ENCODE results near the gene ATXN1. TPM values are rescaled to one million over a fixed set of nuclear protein-coding genes. Genes with fewer than 3 reads are reported as not detected.
"Not testable (repeated sequence)": the region's sequence is repeated elsewhere in the genome, so short reads cannot be mapped to it uniquely, and the experiment has no call there.

The ATXN1 gene
- total RNA-seq, 4 donors from 2014 or later: 48.7 to 166 (median 105) TPM

GRCh38 chr6:16380220-16380809 is 380.9 kb downstream of the ATXN1 start:
- WGBS, 2 donors (ENCODE audit: low coverage in 1 of 2): 82 to 93% methylated on average over 2 to 5 of the region's 5 CpGs
- no peak for DNase-seq
- Histone ChIP-seq H3K9me3 (no peaks in the 10 kb centered on the region), H3K4me3 (no peak overlapping the region), H3K4me1 (peaks cover 0 to 12% (median 0%) of the 10 kb centered on the region in 4 donors), H3K27ac (no peak overlapping the region), H3K27me3 (no peaks in the 10 kb centered on the region), H3K36me3 (no peaks in the 10 kb centered on the region)
- TF ChIP-seq EP300 (IDR thresholded peaks at IDR 0.05; ENCODE audit: low read depth): no peak
- in situ Hi-C loops (cut with MboI; ENCODE audit: low pct_ligation_motif_present in 1 of 4, low pct_unique_long_range_greater_than_20kb in 1 of 4, low sequenced_read_pairs in 3 of 4) (no loop called here), intact Hi-C loops (cut with DNase I; ENCODE audit: low total_unique reads) (no loop called here)

DNA sequence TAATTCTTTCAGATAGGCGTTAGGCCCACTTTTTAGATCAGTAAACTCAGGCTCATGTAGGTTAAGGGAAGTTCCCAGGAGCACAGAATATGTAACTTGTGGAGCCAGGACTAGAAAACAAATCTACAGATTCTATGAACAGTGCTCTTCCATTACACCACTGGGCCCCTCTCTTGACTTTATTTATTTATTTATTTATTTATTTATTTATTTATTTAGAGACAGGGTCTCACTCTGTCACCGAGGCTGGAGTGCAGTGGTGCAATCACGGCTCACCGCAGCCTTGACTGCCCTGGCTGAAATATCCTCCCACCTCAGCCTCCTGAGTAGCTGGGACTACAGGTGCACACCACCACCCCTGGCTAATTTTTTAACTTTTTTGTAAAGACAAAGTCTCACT is 382.9 kb downstream of the ATXN1 start:
- in situ Hi-C loops (cut with MboI; ENCODE audit: low pct_ligation_motif_present in 1 of 4, low pct_unique_long_range_greater_than_20kb in 1 of 4, low sequenced_read_pairs in 3 of 4); H3K4me1 ChIP-seq; intact Hi-C loops (cut with DNase I; ENCODE audit: low total_unique reads); H3K27ac ChIP-seq; H3K4me3 ChIP-seq; H3K9me3 ChIP-seq; H3K36me3 ChIP-seq; H3K27me3 ChIP-seq; DNase-seq: not testable (repeated sequence)
- 92 to 98% methylated on average over 2 to 4 of the region's 4 CpGs for WGBS, 2 donors (ENCODE audit: low coverage in 1 of 2)

GRCh38 chr6:16377470-16377869 is 383.8 kb downstream of the ATXN1 start:
- 92 to 100% methylated on average over 2 to 9 of the region's 9 CpGs for WGBS, 2 donors (ENCODE audit: low coverage in 1 of 2)
- no peaks in the 10 kb centered on the region for H3K9me3 ChIP-seq
- in situ Hi-C loops (cut with MboI; ENCODE audit: low pct_ligation_motif_present in 1 of 4, low pct_unique_long_range_greater_than_20kb in 1 of 4, low sequenced_read_pairs in 3 of 4): no loop called here
- H3K27me3 ChIP-seq: no peaks in the 10 kb centered on the region
- no peak for TF ChIP-seq POLR2AphosphoS5 (IDR thresholded peaks at IDR 0.05)
- intact Hi-C loops (cut with DNase I; ENCODE audit: low total_unique reads): no loop called here
- H3K4me3 ChIP-seq: no peak overlapping the region
- H3K36me3 ChIP-seq: no peaks in the 10 kb centered on the region
- H3K4me1 ChIP-seq: no peaks in the 10 kb centered on the region
- no peak overlapping the region for H3K27ac ChIP-seq
- DNase-seq: no peak

DNA sequence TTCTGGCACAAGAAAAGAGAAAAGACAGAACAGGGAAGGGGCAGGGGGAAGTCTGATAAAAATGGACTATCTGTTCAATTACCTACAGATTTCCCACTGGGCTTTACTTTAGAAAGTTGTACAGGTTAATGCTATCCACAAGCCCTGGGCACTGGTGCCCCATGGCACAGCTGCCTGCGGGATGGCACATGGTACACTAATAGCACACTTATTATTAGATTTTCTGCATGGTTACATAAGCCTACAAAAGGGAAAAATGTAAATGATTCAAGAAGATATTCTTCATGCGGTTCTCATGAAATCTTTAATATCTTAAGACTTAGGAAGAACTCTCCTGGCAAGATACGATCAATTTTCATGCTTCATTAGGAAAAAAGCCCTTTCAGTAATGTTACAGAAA is 385.4 kb downstream of the ATXN1 start:
- no peaks in the 10 kb centered on the region for H3K36me3 ChIP-seq
- no peak for DNase-seq
- no peaks in the 10 kb centered on the region for H3K9me3 ChIP-seq

DNA sequence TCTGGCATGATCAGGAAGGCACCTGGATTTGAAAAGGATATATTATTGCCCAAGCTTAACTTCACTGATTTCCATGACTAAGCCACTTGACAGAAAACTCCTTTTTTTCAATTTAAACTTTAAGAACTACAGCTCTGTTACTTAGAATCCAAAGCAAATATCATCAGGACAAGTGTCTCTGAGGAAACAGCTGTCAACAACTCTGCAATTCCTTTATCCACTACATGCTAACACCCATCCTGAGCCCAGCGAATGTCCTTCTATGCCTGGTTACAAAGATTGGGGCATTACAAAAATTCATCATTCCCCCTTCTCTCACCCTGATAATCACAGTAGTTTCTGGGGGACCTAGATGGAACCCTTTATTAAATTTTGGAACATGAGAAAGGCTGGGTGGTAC is 386.1 kb downstream of the ATXN1 start:
- intact Hi-C loops (cut with DNase I; ENCODE audit: low total_unique reads): no loop called here
- no peaks in the 10 kb centered on the region for H3K9me3 ChIP-seq
- no peaks in the 10 kb centered on the region for H3K27me3 ChIP-seq
- no peak overlapping the region for H3K27ac ChIP-seq
- DNase-seq: no peak
- no peaks in the 10 kb centered on the region for H3K36me3 ChIP-seq
- H3K4me3 ChIP-seq: no peak overlapping the region
- TF ChIP-seq, protein P1, sequence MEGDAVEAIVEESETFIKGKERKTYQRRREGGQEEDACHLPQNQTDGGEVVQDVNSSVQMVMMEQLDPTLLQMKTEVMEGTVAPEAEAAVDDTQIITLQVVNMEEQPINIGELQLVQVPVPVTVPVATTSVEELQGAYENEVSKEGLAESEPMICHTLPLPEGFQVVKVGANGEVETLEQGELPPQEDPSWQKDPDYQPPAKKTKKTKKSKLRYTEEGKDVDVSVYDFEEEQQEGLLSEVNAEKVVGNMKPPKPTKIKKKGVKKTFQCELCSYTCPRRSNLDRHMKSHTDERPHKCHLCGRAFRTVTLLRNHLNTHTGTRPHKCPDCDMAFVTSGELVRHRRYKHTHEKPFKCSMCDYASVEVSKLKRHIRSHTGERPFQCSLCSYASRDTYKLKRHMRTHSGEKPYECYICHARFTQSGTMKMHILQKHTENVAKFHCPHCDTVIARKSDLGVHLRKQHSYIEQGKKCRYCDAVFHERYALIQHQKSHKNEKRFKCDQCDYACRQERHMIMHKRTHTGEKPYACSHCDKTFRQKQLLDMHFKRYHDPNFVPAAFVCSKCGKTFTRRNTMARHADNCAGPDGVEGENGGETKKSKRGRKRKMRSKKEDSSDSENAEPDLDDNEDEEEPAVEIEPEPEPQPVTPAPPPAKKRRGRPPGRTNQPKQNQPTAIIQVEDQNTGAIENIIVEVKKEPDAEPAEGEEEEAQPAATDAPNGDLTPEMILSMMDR (IDR thresholded peaks at IDR 0.05): no peak
- TF ChIP-seq POLR2A (IDR thresholded peaks at IDR 0.05): no peak
- no peak for TF ChIP-seq POLR2AphosphoS5 (IDR thresholded peaks at IDR 0.05)
- no peak for TF ChIP-seq EP300 (IDR thresholded peaks at IDR 0.05; ENCODE audit: low read depth)
- in situ Hi-C loops (cut with MboI; ENCODE audit: low pct_ligation_motif_present in 1 of 4, low pct_unique_long_range_greater_than_20kb in 1 of 4, low sequenced_read_pairs in 3 of 4): no loop called here
- H3K4me1 ChIP-seq: no peaks in the 10 kb centered on the region
- 88% methylated on average over 1 of the region's 1 CpG; no CpG with 5 or more reads in 1 of the 2 donors for WGBS, 2 donors (ENCODE audit: low coverage in 1 of 2)

More for the DNA sequence above, 385.4 kb downstream of the ATXN1 start:
- intact Hi-C loops (cut with DNase I; ENCODE audit: low total_unique reads) (no loop called here), in situ Hi-C loops (cut with MboI; ENCODE audit: low pct_ligation_motif_present in 1 of 4, low pct_unique_long_range_greater_than_20kb in 1 of 4, low sequenced_read_pairs in 3 of 4) (no loop called here)
- no peak overlapping the region for H3K27ac ChIP-seq
- 76 to 81% methylated on average over 3 of the region's 3 CpGs for WGBS, 2 donors (ENCODE audit: low coverage in 1 of 2)
- no peak overlapping the region for H3K4me3 ChIP-seq
- H3K4me1 ChIP-seq: no peaks in the 10 kb centered on the region
- TF ChIP-seq POLR2A (IDR thresholded peaks at IDR 0.05) (no peak), EP300 (IDR thresholded peaks at IDR 0.05; ENCODE audit: low read depth) (no peak)
- TF ChIP-seq, protein P1 (IDR thresholded peaks at IDR 0.05): no peak
- no peaks in the 10 kb centered on the region for H3K27me3 ChIP-seq

Data from transverse colon (tissue), 4 donors.